ENCODE measurements around the gene GGN.
"Not testable (repeated sequence)": the region's sequence is repeated elsewhere in the genome, so short reads cannot be mapped to it uniquely, and the experiment has no call there.

GGN gene

GRCh38 chr19:38386300-38386970, 1.4 kb downstream of the GGN start:
- no peak for DNase-seq

GRCh38 chr19:38385804-38386257, 2.0 kb downstream of the GGN start:
- DNase-seq = peak in 1 of 2 donors; percentile 37

- DNase-seq = peak in 1 of 2 donors; percentile 19
Measured at GRCh38 chr19:38385057-38385803, 2.6 kb downstream of the GGN start.

- DNase-seq = no peak
Measured at GRCh38 chr19:38384209-38385027, 3.4 kb downstream of the GGN start.

- DNase-seq = no peak
Measured at GRCh38 chr19:38383743-38384142, 4.1 kb downstream of the GGN start.

- DNase-seq = no peak
Measured at GRCh38 chr19:38383184-38383583, 4.7 kb downstream of the GGN start.

GRCh38 chr19:38381138-38381537, 6.7 kb downstream of the GGN start:
- DNase-seq = no peak

GRCh38 chr19:38378866-38379265, 9.0 kb downstream of the GGN start:
- no peak for DNase-seq

GRCh38 chr19:38377052-38377451, 10.8 kb downstream of the GGN start:
- no peak for DNase-seq

- no peak for DNase-seq
Measured at GRCh38 chr19:38376576-38376975, 11.3 kb downstream of the GGN start.

GRCh38 chr19:38375748-38376147, 12.1 kb downstream of the GGN start:
- DNase-seq = no peak

GRCh38 chr19:38375098-38375493, 12.7 kb downstream of the GGN start:
- no peak for DNase-seq

GRCh38 chr19:38374332-38375097, 13.3 kb downstream of the GGN start, which contains the start of gene PSMD8:
Gene PSMD8 (plus strand): TSS chr19:38374571. CDS start chr19:38374602, 31 bp downstream.
- peak; percentile 98 for DNase-seq

- no peak for DNase-seq
Measured at GRCh38 chr19:38373907-38374331, 13.9 kb downstream of the GGN start.

- DNase-seq = no peak
Measured at GRCh38 chr19:38371081-38371480, 16.8 kb downstream of the GGN start.

- DNase-seq = no peak
Measured at GRCh38 chr19:38370299-38370698, 17.5 kb downstream of the GGN start.

- DNase-seq = no peak
Measured at GRCh38 chr19:38369584-38369983, 18.2 kb downstream of the GGN start.

GRCh38 chr19:38367041-38367440, 20.8 kb downstream of the GGN start:
- no peak for DNase-seq

GRCh38 chr19:38362946-38363688, 24.7 kb downstream of the GGN start:
- DNase-seq = not testable (repeated sequence)

- peak; percentile 82 to 93 for DNase-seq
Measured at GRCh38 chr19:38362076-38362945, 25.5 kb downstream of the GGN start.

- DNase-seq = peak; percentile 71 to 81
Measured at GRCh38 chr19:38361633-38362075, 26.2 kb downstream of the GGN start.

All from stimulated activated CD4-positive, alpha-beta T cell treated with anti-CD3 and anti-CD28 coated beads, Interleukin-2, amount 100 ng/mL, for 24 hours (primary cell).